Activated CD8-positive, alpha-beta T cell treated with anti-CD3 and anti-CD28 coated beads for 36 hours (primary cell): ENCODE results near the gene CTSH. TPM values are rescaled to one million over a fixed set of nuclear protein-coding genes. Genes with fewer than 3 reads are reported as not detected.

ENCODE experiments used
- ATAC-seq: fragments of 200-7000 bp; cut with Tn5 transposase; one replicate; pipeline ENCODE4 v1.10.0; 2021; ENCODE audit warnings: mild to moderate bottlenecking, moderate library complexity
- CTCF ChIA-PET: fragments of 350-600 bp; sonication (Branson Sonifier 250); formaldehyde crosslinking; loops from one replicate; lab custom pipeline; 2021; ENCODE audit warnings: antibody characterized with exemption; lab: Charles Lee
- POLR2A ChIA-PET: fragments of 350-600 bp; sonication (Branson Sonifier 250); formaldehyde crosslinking; loops from one replicate; lab custom pipeline; 2021; ENCODE audit warnings: antibody characterized with exemption; lab: Charles Lee
- DNase-seq: peaks from one replicate; pipeline ENCODE4 v3.0.0-alpha.2; 2020
- H3K27ac Mint-ChIP-seq: one replicate; pipeline ENCODE4 v1.8.0; 2021; ENCODE audit warnings: mild to moderate bottlenecking, mixed read lengths
- H3K27me3 Mint-ChIP-seq: one replicate; pipeline ENCODE4 v1.8.0; 2021; ENCODE audit warnings: mixed read lengths
- H3K36me3 Mint-ChIP-seq: one replicate; pipeline ENCODE4 v1.8.0; 2021; ENCODE audit warnings: low read depth, mixed read lengths
- H3K4me1 Mint-ChIP-seq: one replicate; pipeline ENCODE4 v1.8.0; 2021; ENCODE audit warnings: low read depth, mixed read lengths
- H3K4me3 Mint-ChIP-seq: one replicate; pipeline ENCODE4 v1.8.0; 2021; ENCODE audit warnings: mild to moderate bottlenecking, moderate library complexity, mixed read lengths
- H3K9me3 Mint-ChIP-seq: one replicate; pipeline ENCODE4 v1.8.0; 2021; ENCODE audit warnings: mixed read lengths
- intact Hi-C: fragments of 100-400 bp; cut with micrococcal nuclease; formaldehyde crosslinking; loops from one replicate; pipeline ENCODE4 v1.10.0; 2022
- total RNA-seq, 2 experiments: library from RNA; stranded (reverse); gene quantifications; one replicate each; pipeline ENCODE4 v1.2.3, GENCODE V29; 2021
- TF ChIP-seq, protein P1 (sequence below): fragments of 200-600 bp; IDR thresholded peaks from one replicate; pipeline ENCODE4 v1.8.0; 2022; ENCODE audit warnings: antibody characterized with exemption, mild to moderate bottlenecking

The CTSH gene
- total RNA-seq, 2 experiments from 2014 or later = 13.2 to 14.1 TPM

DNA sequence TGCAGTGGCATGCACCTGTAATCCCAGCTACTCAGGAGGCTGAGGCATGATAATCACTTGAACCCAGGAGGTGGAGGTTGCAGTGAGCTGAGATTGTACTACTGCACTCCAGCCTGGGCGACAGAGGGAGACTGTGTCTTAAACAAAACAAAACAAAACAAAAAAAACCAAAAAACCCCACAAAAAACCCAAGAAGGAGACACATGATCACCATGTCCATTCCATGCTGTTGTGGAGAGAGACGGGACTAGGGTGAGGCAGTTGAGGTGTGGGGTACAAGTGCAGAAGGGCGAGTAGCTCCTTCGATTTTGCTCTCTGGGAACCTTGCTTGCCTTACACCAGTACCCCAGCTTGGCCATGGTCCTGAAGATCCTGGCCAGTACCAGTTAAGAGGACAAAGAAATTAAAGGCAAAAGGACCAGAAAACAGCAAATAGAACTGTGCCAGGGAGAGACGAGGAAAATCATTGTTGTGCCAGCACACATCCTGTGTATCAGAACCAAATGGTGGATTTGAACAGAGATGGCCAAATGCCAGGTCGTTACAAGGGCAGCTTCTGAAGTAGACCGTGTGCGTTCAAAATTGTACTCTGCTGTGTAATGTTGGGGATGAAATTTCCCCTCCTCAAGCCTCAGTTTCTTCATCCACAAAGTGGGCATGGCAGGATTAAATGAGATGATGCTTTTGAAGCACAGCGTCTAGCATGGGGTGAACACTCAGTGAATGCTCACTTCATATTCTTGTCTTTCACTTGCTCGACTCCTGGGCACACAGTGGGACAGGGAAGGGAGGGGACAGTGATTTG is 42.9 kb upstream of the CTSH start:
- Mint-ChIP-seq H3K4me1 (no peaks in the 10 kb centered on the region), H3K27me3 (peaks cover 9% of the 10 kb centered on the region), H3K27ac (no peak overlapping the region), H3K36me3 (no peaks in the 10 kb centered on the region), H3K9me3 (no peaks in the 10 kb centered on the region), H3K4me3 (no peak overlapping the region)
- TF ChIP-seq, protein P1, sequence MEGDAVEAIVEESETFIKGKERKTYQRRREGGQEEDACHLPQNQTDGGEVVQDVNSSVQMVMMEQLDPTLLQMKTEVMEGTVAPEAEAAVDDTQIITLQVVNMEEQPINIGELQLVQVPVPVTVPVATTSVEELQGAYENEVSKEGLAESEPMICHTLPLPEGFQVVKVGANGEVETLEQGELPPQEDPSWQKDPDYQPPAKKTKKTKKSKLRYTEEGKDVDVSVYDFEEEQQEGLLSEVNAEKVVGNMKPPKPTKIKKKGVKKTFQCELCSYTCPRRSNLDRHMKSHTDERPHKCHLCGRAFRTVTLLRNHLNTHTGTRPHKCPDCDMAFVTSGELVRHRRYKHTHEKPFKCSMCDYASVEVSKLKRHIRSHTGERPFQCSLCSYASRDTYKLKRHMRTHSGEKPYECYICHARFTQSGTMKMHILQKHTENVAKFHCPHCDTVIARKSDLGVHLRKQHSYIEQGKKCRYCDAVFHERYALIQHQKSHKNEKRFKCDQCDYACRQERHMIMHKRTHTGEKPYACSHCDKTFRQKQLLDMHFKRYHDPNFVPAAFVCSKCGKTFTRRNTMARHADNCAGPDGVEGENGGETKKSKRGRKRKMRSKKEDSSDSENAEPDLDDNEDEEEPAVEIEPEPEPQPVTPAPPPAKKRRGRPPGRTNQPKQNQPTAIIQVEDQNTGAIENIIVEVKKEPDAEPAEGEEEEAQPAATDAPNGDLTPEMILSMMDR = no peak
- DNase-seq = no peak
- ChIA-PET CTCF (interaction anchor here (0.6 to 1.3 kb wide), 3 partner anchors 8 to 51 kb away, joined by 3 to 4 read pairs (median 3); no protein-coding TSS in a partner anchor), POLR2A (no interaction called here)
- intact Hi-C loops = no loop called here
- ATAC-seq = no peak

DNA sequence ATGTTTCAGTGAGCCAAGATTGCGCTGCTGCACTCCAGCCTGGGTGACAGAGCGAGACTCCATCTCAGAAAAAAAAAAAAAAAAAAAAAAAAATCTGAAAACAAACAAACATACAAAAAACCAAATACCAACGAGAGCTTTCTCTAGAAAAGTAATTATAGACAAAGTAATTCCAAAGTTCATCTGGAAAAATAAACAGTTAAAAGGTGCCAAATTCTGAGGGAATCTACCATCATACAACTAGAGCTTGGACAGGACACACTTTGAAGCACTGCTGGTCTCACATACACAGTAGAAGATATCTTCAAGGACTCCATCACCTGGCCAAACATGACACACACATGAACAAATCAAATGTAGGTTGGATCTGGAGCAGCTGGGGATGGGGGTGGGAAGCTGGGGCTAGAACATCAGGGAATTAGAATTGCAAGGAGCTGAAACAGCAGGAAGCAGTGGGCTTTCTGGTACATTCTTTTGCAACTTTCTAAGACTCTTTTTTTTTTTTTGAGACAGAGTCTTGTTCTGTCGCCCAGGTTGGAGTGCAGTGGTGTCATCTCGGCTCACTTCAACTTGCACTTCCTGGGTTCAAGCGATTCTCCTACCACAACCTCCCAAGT is 41.1 kb upstream of the CTSH start:
- Mint-ChIP-seq H3K4me1 (no peaks in the 10 kb centered on the region), H3K27me3 (peaks cover 9% of the 10 kb centered on the region), H3K27ac (no peak overlapping the region), H3K4me3 (no peak overlapping the region), H3K9me3 (no peaks in the 10 kb centered on the region), H3K36me3 (no peaks in the 10 kb centered on the region)
- DNase-seq (no peak), ATAC-seq (no peak)
- ChIA-PET POLR2A (no interaction called here), CTCF (interaction anchor here (1.0 kb wide), 1 partner anchor 81 kb away, joined by 3 read pairs; no protein-coding TSS in a partner anchor)
- intact Hi-C loops = no loop called here
- TF ChIP-seq, protein P1 = no peak

DNA sequence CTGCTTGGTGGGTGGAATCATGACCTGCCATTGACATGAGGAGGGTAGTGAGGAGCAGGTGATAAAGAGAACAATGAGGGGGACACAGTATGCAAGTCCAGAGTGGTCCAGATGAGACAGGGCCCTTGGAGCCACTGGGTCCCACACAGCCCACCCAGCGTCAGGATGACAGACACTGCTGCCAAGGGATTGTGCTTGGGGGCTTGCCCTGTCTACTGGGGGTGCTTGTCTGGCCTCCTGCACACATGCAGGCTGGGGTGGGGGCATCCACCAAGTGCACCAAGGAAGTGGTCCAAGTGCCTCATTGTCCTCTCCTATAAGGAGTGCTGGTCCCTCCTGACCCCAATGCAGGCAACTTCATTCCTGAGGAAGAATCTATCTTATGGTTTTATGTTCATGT is 39.2 kb upstream of the CTSH start:
- CTCF ChIA-PET = interaction anchor here (1.5 kb wide), 1 partner anchor 17 kb away, joined by 3 read pairs; no protein-coding TSS in a partner anchor
- POLR2A ChIA-PET = no interaction called here

DNA sequence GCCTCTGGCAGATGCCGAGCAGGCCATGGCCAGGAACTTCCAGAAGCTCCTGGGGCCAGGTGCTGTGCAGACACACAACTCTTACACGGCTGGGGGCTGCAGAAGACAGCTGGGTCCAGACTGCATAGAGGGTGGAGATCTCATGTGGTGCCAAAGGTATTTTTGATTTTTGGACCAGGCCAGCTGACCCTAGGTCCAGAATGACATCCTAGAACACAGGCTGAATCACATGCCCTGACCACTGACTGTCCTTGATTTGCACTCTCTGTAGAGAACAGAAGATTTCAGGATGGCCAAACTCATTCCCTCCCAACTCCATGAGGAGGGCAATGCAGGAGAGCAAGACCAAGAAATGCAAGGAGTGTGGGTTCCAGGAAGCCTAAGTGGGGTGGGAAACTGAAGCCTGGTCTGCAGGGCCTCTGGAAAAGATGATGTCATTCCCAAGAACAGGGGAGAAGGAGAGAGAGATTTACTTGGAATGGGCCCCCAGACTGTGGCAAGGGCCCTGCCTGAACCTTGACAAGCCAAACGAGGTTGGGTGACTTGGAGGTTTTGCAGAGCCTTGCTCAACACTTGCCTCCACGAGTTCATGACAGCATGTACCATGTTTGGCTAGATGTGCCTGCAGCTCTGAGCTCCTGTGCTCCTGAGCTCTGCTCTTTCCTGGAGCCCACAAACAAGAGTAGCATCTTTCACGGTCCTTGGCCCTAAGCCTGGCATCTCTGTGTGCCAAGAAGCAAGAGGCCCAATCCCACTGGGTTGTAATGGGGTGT is 38.5 kb upstream of the CTSH start:
- H3K9me3 Mint-ChIP-seq = no peaks in the 10 kb centered on the region
- no peak overlapping the region for H3K27ac Mint-ChIP-seq
- intact Hi-C loops = no loop called here
- ATAC-seq (no peak), DNase-seq (no peak)
- peaks cover 9% of the 10 kb centered on the region for H3K27me3 Mint-ChIP-seq
- POLR2A ChIA-PET = no interaction called here
- no peaks in the 10 kb centered on the region for H3K36me3 Mint-ChIP-seq
- TF ChIP-seq, protein P1 = no peak
- H3K4me3 Mint-ChIP-seq = no peak overlapping the region
- CTCF ChIA-PET = no interaction called here
- no peaks in the 10 kb centered on the region for H3K4me1 Mint-ChIP-seq

More for the DNA sequence above, 39.2 kb upstream of the CTSH start:
- no peaks in the 10 kb centered on the region for H3K36me3 Mint-ChIP-seq
- no peak overlapping the region for H3K4me3 Mint-ChIP-seq
- TF ChIP-seq, protein P1 = no peak
- H3K27me3 Mint-ChIP-seq = peaks cover 9% of the 10 kb centered on the region
- no peak overlapping the region for H3K27ac Mint-ChIP-seq
- H3K9me3 Mint-ChIP-seq = no peaks in the 10 kb centered on the region
- no peaks in the 10 kb centered on the region for H3K4me1 Mint-ChIP-seq
- intact Hi-C loops = no loop called here
- no peak for ATAC-seq
- no peak for DNase-seq
